HCT116 (cell line): Measurements from ENCODE around the gene PLEKHA8.

ENCODE experiments used
- ATF3 ChIP-seq: IDR thresholded peaks from 2 replicates; pipeline ENCODE4 v1.6.1; 2012
- CEBPB ChIP-seq: IDR thresholded peaks from 2 replicates; pipeline ENCODE4 v1.6.1; 2012; ENCODE audit warnings: low read depth
- CTCF ChIP-seq, 3 experiments: fragments of 200-600 bp in 1 of 3; sonication (generic) in 1 of 3; IDR thresholded peaks in 2 of 3; conservative IDR thresholded peaks in 1 of 3; 2 replicates each; pipeline ENCODE4 v1.5.1; 2012 to 2017; ENCODE audit warnings: low read depth in 2 of 3, low read length in 2 of 3, antibody characterized with exemption in 1 of 3, borderline replicate concordance in 1 of 3, control low read depth in 1 of 3, mild to moderate bottlenecking in 1 of 3, mixed read lengths in 1 of 3, mixed run types in 1 of 3, moderate library complexity in 1 of 3; ENCODE audit not compliant: insufficient read depth in 1 of 3
- EZH2phosphoT487 ChIP-seq: fragments of 200-600 bp; IDR thresholded peaks from 2 replicates; pipeline ENCODE4 v1.6.1; 2018; ENCODE audit warnings: antibody characterized with exemption, borderline replicate concordance
- JUND ChIP-seq: IDR thresholded peaks from 2 replicates; pipeline ENCODE4 v1.6.1; 2012
- POLR2A ChIP-seq: IDR thresholded peaks from 2 replicates; pipeline ENCODE4 v1.7.0; 2011; ENCODE audit warnings: borderline replicate concordance; ENCODE audit not compliant: insufficient read depth, insufficient read length; ENCODE audit errors: extremely low read depth
- POLR2AphosphoS5 ChIP-seq: IDR thresholded peaks from 2 replicates; pipeline ENCODE4 v1.6.1; 2011; ENCODE audit warnings: mild to moderate bottlenecking, low read depth, low read length, moderate library complexity
- REST ChIP-seq: IDR thresholded peaks from 2 replicates; pipeline ENCODE4 v1.6.1; 2012; ENCODE audit warnings: low read depth
- YY1 ChIP-seq: IDR thresholded peaks from 2 replicates; pipeline ENCODE4 v1.6.1; 2011; ENCODE audit warnings: low read length, low read depth, moderate library complexity, mild to moderate bottlenecking; ENCODE audit not compliant: insufficient replicate concordance; ENCODE audit errors: extremely low read depth
- ZFX ChIP-seq: fragments of 450-650 bp; IDR thresholded peaks from 2 replicates; pipeline ENCODE4 v1.6.1; 2017
- ZNF274 ChIP-seq: fragments of 200-500 bp; sonication (Bioruptor generic); IDR thresholded peaks from 2 replicates; pipeline ENCODE4 v1.6.1; 2014; ENCODE audit warnings: mild to moderate bottlenecking, low read depth, low read length, inconsistent platforms

- TF ChIP-seq CTCF (IDR thresholded peaks at IDR 0.05 in 2 of 3, conservative IDR thresholded peaks at IDR 0.05 in 1 of 3; ENCODE audit: borderline replicate concordance in 1 of 3, insufficient read depth in 1 of 3, low read depth in 2 of 3, low read length in 2 of 3): no peak
- TF ChIP-seq JUND: no peak
- TF ChIP-seq ZFX: no peak
- TF ChIP-seq CEBPB: no peak
- TF ChIP-seq ATF3: no peak
- no peak for TF ChIP-seq REST
- no peak for TF ChIP-seq POLR2A
- no peak for TF ChIP-seq POLR2AphosphoS5
- TF ChIP-seq EZH2phosphoT487: no peak
- TF ChIP-seq ZNF274: no peak
- no peak for TF ChIP-seq YY1
These were observed 36.3 kb upstream of the PLEKHA8 start for GRCh38 chr7:29991937-29992336.
